Measurements from ENCODE around the gene HSD3B7. TPM values are rescaled to one million over a fixed set of nuclear protein-coding genes. Genes with fewer than 3 reads are reported as not detected.

HSD3B7 gene
- total RNA-seq, 1 experiment from 2014 or later = 5.5 TPM

DNA sequence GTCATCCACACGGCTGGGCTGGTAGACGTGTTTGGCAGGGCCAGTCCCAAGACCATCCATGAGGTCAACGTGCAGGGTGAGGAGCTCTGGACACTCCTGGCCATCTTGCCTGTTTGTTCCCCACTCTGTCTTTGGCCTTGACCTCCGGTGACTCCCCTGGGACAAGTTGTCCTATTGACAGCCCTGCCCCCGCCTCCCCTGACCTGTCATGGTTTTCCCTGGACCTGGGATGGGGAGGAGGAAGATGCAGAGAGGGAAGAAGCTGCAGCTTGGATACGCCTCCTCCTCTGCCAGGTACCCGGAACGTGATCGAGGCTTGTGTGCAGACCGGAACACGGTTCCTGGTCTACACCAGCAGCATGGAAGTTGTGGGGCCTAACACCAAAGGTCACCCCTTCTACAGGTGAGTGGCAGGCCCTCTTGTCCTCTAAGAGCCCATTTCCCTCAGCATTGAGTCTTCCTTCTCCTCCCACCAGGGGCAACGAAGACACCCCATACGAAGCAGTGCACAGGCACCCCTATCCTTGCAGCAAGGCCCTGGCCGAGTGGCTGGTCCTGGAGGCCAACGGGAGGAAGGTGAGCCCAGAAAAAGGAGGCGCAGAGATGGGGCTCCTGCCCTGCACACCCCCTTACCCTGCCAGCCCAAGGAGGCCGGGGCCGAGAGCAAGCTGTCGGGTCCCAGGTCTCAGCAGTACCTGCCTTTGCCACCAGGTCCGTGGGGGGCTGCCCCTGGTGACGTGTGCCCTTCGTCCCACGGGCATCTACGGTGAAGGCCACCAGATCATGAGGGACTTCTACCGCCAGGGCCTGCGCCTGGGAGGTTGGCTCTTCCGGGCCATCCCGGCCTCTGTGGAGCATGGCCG, 1.4 kb downstream of the HSD3B7 start:
- Histone ChIP-seq H2BK120ac (ENCODE audit: low read depth, low read length, poor library complexity, severe bottlenecking) (no peak overlapping the region), H3K23ac (ENCODE audit: insufficient read length, low read depth, low read length) (no peak overlapping the region), H3K4ac (ENCODE audit: low read depth, low read length) (no peak overlapping the region), H3K56ac (ENCODE audit: insufficient read length, low read depth, low read length) (no peak overlapping the region), H3K79me2 (ENCODE audit: insufficient read depth, low read length) (no peaks in the 10 kb centered on the region), H4K8ac (replicated peaks; ENCODE audit: insufficient read length, low read depth, low read length) (no peak overlapping the region), H3K27ac (ENCODE audit: insufficient read length, low read depth, low read length) (no peak overlapping the region), H3K14ac (ENCODE audit: insufficient read depth, low read length) (no peak overlapping the region), H3K9ac (ENCODE audit: extremely low read depth, insufficient read length, low read length) (no peak overlapping the region), H3K4me1 (ENCODE audit: insufficient read depth, low read length) (no peaks in the 10 kb centered on the region), H3K23me2 (ENCODE audit: insufficient read length, low read depth, low read length, poor library complexity, severe bottlenecking) (no peaks in the 10 kb centered on the region), H3T11ph (ENCODE audit: low read length) (no peak overlapping the region), H3K79me1 (ENCODE audit: insufficient read depth, low read depth, low read length, poor library complexity, severe bottlenecking) (no peaks in the 10 kb centered on the region), H2AFZ (ENCODE audit: low read length) (no peak overlapping the region), H2BK12ac (ENCODE audit: insufficient read length, low read depth, low read length) (no peak overlapping the region), H2AK5ac (ENCODE audit: insufficient read length, low read length) (no peak overlapping the region), H2BK5ac (ENCODE audit: insufficient read length, low read length) (no peak overlapping the region), H3K27me3 (ENCODE audit: insufficient read depth, low read length) (no peaks in the 10 kb centered on the region), H2BK15ac (ENCODE audit: low read depth, low read length) (no peak overlapping the region), H3K9me3 (ENCODE audit: control insufficient read depth, low read depth, low read length) (no peaks in the 10 kb centered on the region), H4K5ac (ENCODE audit: insufficient read length, low read depth, low read length) (no peak overlapping the region), H4K20me1 (ENCODE audit: control insufficient read depth, insufficient read depth, insufficient read length) (no peaks in the 10 kb centered on the region), H4K91ac (ENCODE audit: insufficient read length, low read depth, low read length) (no peak overlapping the region), H3K18ac (ENCODE audit: insufficient read length, low read depth, low read length) (no peak overlapping the region), H2BK20ac (ENCODE audit: low read depth, low read length, poor library complexity, severe bottlenecking) (no peak overlapping the region), H3K4me2 (ENCODE audit: insufficient read depth, insufficient read length, low read length) (no peak overlapping the region)
- Mint-ChIP-seq H3K36me3 (ENCODE audit: insufficient read depth in 1 of 3, low read depth in 3 of 3) (peaks cover 10 to 30% (median 27%) of the 10 kb centered on the region in 3 experiments; a peak in 6 of 7 replicates), H3K4me3 (peak overlapping the region in 1 of 2 experiments; percentile 23; a peak in 1 of 5 replicates), H3K4me1 (peaks cover 5 to 10% of the 10 kb centered on the region in 2 experiments), H3K9me3 (no peaks in the 10 kb centered on the region), H3K27ac (no peak overlapping the region; a peak in 1 of 7 replicates), H3K27me3 (ENCODE audit: low read depth) (no peaks in the 10 kb centered on the region; the same call in 1 of the 2 replicates)
- TF ChIP-seq CTCF (conservative IDR thresholded peaks at IDR 0.05) = peak; percentile 20; the same call in 1 of the 3 replicates
- no CpG with 5 or more reads among the region's 29 CpGs for WGBS (ENCODE audit: extremely low coverage, insufficient read length, low lambda C conversion rate)
- no peak for DNase-seq
